ENCODE measurements around the gene ADGRL1. TPM values are rescaled to one million over a fixed set of nuclear protein-coding genes. Genes with fewer than 3 reads are reported as not detected.

Gene ADGRL1
- polyA plus RNA-seq, 1 donor (not counting 4 experiments of a cell fraction or from before 2014, with no cell fraction given), result 3.2 TPM

DNA sequence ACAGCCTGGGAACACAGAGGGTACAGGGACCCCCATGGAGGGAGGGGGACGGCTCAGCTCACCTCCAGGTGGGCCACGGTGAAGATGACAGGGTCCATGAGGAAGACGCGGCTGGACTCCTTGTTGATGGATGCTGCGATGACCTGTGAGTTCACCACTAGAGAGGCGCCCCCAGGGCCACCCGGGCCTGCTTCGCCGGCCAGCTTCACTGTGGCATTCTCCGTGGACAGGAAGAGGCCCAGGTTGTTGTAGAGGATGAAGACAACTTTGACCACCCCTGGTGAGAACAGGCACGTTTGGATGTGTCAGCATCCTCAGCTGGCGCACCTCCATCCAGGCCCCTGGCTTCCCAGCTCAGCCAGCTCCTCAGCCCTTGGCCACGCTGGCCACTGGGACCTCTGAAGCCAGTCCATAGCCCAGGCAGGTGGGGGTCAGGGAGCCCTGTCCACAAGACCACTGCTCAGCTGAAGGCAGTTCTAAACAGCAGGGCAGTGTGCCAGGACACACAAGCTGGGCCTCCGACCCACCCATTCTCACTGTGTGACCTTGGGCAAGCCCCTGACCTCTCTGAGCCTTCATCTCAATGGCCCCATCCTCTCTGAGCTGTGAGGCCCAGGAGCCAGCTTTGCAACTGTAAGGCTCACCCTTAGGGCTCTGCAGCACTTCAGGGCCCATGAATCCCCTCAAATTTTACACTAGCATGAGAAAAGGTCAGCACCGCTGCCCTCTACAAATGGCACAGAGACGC, 47.5 kb downstream of the ADGRL1 start:
- Histone ChIP-seq H3K9me3 (ENCODE audit: control insufficient read depth, low read depth, low read length) (no peaks in the 10 kb centered on the region), H3K4me3 (ENCODE audit: control insufficient read depth in 2 of 3, extremely low read depth in 1 of 3, insufficient read depth in 2 of 3, low read depth in 1 of 3, low read length in 3 of 3) (no peak overlapping the region), H3K9ac (ENCODE audit: control insufficient read depth, extremely low read depth, insufficient read depth, low read length) (no peak overlapping the region), H3K27ac (ENCODE audit: control insufficient read depth, insufficient read depth, low read length) (no peak overlapping the region), H3K9me1 (ENCODE audit: control insufficient read depth, extremely low read depth, insufficient read depth, low read length) (no peaks in the 10 kb centered on the region), H3K4me2 (ENCODE audit: control insufficient read depth, extremely low read depth, insufficient read depth, low read depth, low read length) (no peak overlapping the region), H3K79me2 (ENCODE audit: control insufficient read depth, insufficient read depth, low read length) (no peaks in the 10 kb centered on the region), H4K20me1 (ENCODE audit: control insufficient read depth, extremely low read depth, insufficient read depth, low read length) (no peaks in the 10 kb centered on the region), H2AFZ (ENCODE audit: control insufficient read depth, low read length) (no peak overlapping the region), H3K27me3 (ENCODE audit: control insufficient read depth, extremely low read depth, insufficient read depth, low read length) (no peaks in the 10 kb centered on the region), H3K36me3 (ENCODE audit: control insufficient read depth in 2 of 2, extremely low read depth in 1 of 2, insufficient read depth in 2 of 2, low read length in 2 of 2) (peaks cover 0 to 2% of the 10 kb centered on the region in 2 experiments), H3K4me1 (ENCODE audit: control insufficient read depth, extremely low read depth, insufficient read depth, low read length) (no peaks in the 10 kb centered on the region)
- TF ChIP-seq EZH2 (IDR thresholded peaks at IDR 0.05; ENCODE audit: low read length), result no peak
- TF ChIP-seq, protein P1, sequence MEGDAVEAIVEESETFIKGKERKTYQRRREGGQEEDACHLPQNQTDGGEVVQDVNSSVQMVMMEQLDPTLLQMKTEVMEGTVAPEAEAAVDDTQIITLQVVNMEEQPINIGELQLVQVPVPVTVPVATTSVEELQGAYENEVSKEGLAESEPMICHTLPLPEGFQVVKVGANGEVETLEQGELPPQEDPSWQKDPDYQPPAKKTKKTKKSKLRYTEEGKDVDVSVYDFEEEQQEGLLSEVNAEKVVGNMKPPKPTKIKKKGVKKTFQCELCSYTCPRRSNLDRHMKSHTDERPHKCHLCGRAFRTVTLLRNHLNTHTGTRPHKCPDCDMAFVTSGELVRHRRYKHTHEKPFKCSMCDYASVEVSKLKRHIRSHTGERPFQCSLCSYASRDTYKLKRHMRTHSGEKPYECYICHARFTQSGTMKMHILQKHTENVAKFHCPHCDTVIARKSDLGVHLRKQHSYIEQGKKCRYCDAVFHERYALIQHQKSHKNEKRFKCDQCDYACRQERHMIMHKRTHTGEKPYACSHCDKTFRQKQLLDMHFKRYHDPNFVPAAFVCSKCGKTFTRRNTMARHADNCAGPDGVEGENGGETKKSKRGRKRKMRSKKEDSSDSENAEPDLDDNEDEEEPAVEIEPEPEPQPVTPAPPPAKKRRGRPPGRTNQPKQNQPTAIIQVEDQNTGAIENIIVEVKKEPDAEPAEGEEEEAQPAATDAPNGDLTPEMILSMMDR (optimal IDR thresholded peaks at IDR 0.05 in 1 of 3, IDR thresholded peaks at IDR 0.05 in 1 of 3, conservative IDR thresholded peaks at IDR 0.05 in 1 of 3; ENCODE audit: extremely low read depth in 1 of 3, insufficient read depth in 2 of 3, low read length in 3 of 3), result no peak
- DNase-seq (ENCODE audit: low read depth, low spot score) (no peak), FAIRE-seq (no peak)
- dilution Hi-C loops (cut with MboI; ENCODE audit: extremely low pct_ligation_motif_present, low sequenced_read_pairs), result no loop called here

DNA sequence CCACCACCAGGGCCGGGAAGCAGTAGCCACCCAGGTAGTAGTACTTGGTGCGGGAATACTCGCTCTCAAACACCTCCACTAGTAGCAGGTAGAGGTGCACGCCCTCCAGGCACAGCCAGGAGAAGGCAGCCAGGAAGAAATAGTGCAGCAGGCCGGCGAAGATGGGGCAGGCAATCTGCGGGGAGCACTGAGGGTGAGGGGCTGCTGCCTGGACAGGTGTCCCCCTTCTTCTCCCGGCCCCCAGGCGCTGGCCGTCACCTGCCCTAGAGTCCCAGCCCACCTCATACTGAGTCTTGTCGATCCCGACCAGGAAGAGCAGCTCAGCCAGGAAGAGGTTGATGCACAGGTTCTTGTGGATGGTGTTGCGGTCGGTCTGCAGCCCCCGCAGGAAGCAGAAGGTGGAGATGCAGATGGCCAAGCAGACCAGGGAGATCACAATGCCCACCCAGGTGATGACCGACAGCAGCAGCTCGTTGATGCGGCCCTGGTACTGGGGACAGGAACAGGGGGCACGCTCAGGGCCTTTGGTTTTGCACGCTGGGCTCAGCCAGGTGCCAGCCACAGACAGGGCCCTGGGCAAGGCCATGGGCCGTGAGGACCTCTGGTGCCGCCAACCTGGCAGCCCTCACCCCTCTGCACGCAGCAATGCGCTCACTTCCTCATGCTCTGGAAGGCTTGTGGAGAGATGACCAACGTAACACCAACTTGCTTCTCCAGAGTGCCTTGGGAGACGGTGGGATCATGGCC, 48.8 kb downstream of the ADGRL1 start:
- Histone ChIP-seq H3K9ac (ENCODE audit: control insufficient read depth, extremely low read depth, insufficient read depth, low read length) (no peak overlapping the region), H3K79me2 (ENCODE audit: control insufficient read depth, insufficient read depth, low read length) (no peaks in the 10 kb centered on the region), H3K9me3 (ENCODE audit: control insufficient read depth, low read depth, low read length) (no peaks in the 10 kb centered on the region), H3K4me3 (ENCODE audit: control insufficient read depth in 2 of 3, extremely low read depth in 1 of 3, insufficient read depth in 2 of 3, low read depth in 1 of 3, low read length in 3 of 3) (no peak overlapping the region), H2AFZ (ENCODE audit: control insufficient read depth, low read length) (no peak overlapping the region), H3K27me3 (ENCODE audit: control insufficient read depth, extremely low read depth, insufficient read depth, low read length) (no peaks in the 10 kb centered on the region), H3K27ac (ENCODE audit: control insufficient read depth, insufficient read depth, low read length) (no peak overlapping the region), H3K9me1 (ENCODE audit: control insufficient read depth, extremely low read depth, insufficient read depth, low read length) (no peaks in the 10 kb centered on the region), H3K4me1 (ENCODE audit: control insufficient read depth, extremely low read depth, insufficient read depth, low read length) (no peaks in the 10 kb centered on the region), H3K36me3 (ENCODE audit: control insufficient read depth in 2 of 2, extremely low read depth in 1 of 2, insufficient read depth in 2 of 2, low read length in 2 of 2) (peaks cover 0 to 3% of the 10 kb centered on the region in 2 experiments), H4K20me1 (ENCODE audit: control insufficient read depth, extremely low read depth, insufficient read depth, low read length) (no peaks in the 10 kb centered on the region), H3K4me2 (ENCODE audit: control insufficient read depth, extremely low read depth, insufficient read depth, low read depth, low read length) (no peak overlapping the region)
- FAIRE-seq (no peak), DNase-seq (ENCODE audit: low read depth, low spot score) (no peak)
- TF ChIP-seq EZH2 (IDR thresholded peaks at IDR 0.05; ENCODE audit: low read length), result no peak
- TF ChIP-seq, protein P1 (optimal IDR thresholded peaks at IDR 0.05 in 1 of 3, IDR thresholded peaks at IDR 0.05 in 1 of 3, conservative IDR thresholded peaks at IDR 0.05 in 1 of 3; ENCODE audit: extremely low read depth in 1 of 3, insufficient read depth in 2 of 3, low read length in 3 of 3), result no peak
- dilution Hi-C loops (cut with MboI; ENCODE audit: extremely low pct_ligation_motif_present, low sequenced_read_pairs), result no loop called here
